WTC11 (cell line): ENCODE measurements around the gene HNRNPH2.

Experiments used
- CDX4 ChIP-seq: fragments of 250-450 bp; sonication (Bioruptor Pico); IDR thresholded peaks from 2 replicates; pipeline ENCODE4 v1.9.0; 2021; ENCODE audit warnings: moderate library complexity, mild to moderate bottlenecking, inconsistent platforms, borderline replicate concordance
- CTCF ChIP-seq: fragments of 200-600 bp; IDR thresholded peaks from 2 replicates; pipeline ENCODE4 v1.8.0; 2022; ENCODE audit warnings: antibody characterized with exemption
- ELF4 ChIP-seq: sonication (generic); formaldehyde crosslinking; IDR thresholded peaks from 2 replicates; pipeline ENCODE4 v1.8.1; 2022; ENCODE audit warnings: low read depth, mild to moderate bottlenecking, moderate library complexity, missing genetic modification reagents
- NFYB ChIP-seq: sonication (generic); formaldehyde crosslinking; conservative IDR thresholded peaks from 2 replicates; pipeline ENCODE4 v1.8.0; 2022; ENCODE audit warnings: low read depth, missing genetic modification reagents
- TP53 ChIP-seq: sonication (generic); formaldehyde crosslinking; IDR thresholded peaks from 2 replicates; pipeline ENCODE4 v1.8.1; 2023; ENCODE audit warnings: mild to moderate bottlenecking, missing genetic modification reagents
- ZBTB21 ChIP-seq: sonication (generic); formaldehyde crosslinking; IDR thresholded peaks from 2 replicates; pipeline ENCODE4 v1.8.1; 2023; ENCODE audit warnings: mild to moderate bottlenecking, missing genetic modification reagents, borderline replicate concordance
- ZBTB43 ChIP-seq: sonication (generic); formaldehyde crosslinking; IDR thresholded peaks from 2 replicates; pipeline ENCODE4 v1.8.1; 2023; ENCODE audit warnings: mild to moderate bottlenecking, missing genetic modification reagents

- no peak for TF ChIP-seq TP53 (CRISPR knock-in tag)
- TF ChIP-seq CTCF, result no peak
- TF ChIP-seq ZBTB43 (CRISPR knock-in tag), result no peak
- no peak for TF ChIP-seq NFYB (CRISPR knock-in tag)
- TF ChIP-seq ELF4 (CRISPR knock-in tag), result no peak
- TF ChIP-seq ZBTB21 (CRISPR knock-in tag), result no peak
- TF ChIP-seq CDX4 (CRISPR knock-in tag), result no peak
Observed at GRCh38 chrX:101398694-101399093, 9.3 kb upstream of the HNRNPH2 start.
